ENCODE measurements around the gene GALNT14. TPM values are rescaled to one million over a fixed set of nuclear protein-coding genes. Genes with fewer than 3 reads are reported as not detected.

The GALNT14 gene
- total RNA-seq, 3 donors from 2014 or later (not counting 1 experiment from before 2014, with no cell fraction given), result 0.68 TPM; not detected in 2

DNA sequence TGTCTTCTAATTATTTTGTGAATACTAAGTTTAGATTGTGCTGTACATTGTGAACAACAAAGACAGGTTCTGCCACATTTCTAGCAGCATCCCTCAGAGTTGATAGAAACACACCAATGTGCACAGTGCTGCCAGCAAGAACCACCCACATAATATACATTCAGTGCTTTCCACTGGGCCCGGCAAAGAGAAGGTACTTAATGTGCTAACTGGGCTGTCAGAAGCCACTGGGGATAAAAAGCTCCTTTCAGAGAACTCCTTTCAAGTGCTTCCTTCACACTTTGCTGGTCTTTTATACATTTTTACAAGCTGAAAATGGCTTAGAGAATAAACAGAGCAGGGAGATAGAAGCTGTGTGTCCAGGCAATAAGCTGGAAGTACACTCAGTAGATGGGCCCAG, 273.0 kb downstream of the GALNT14 start:
- H3K4me3 ChIP-seq (ENCODE audit: low read length), result no peak overlapping the region
- no peaks in the 10 kb centered on the region for H3K9me3 Mint-ChIP-seq
- peaks cover 0 to 4% of the 10 kb centered on the region in 2 donors for H3K4me1 Mint-ChIP-seq
- TF ChIP-seq, protein P1, sequence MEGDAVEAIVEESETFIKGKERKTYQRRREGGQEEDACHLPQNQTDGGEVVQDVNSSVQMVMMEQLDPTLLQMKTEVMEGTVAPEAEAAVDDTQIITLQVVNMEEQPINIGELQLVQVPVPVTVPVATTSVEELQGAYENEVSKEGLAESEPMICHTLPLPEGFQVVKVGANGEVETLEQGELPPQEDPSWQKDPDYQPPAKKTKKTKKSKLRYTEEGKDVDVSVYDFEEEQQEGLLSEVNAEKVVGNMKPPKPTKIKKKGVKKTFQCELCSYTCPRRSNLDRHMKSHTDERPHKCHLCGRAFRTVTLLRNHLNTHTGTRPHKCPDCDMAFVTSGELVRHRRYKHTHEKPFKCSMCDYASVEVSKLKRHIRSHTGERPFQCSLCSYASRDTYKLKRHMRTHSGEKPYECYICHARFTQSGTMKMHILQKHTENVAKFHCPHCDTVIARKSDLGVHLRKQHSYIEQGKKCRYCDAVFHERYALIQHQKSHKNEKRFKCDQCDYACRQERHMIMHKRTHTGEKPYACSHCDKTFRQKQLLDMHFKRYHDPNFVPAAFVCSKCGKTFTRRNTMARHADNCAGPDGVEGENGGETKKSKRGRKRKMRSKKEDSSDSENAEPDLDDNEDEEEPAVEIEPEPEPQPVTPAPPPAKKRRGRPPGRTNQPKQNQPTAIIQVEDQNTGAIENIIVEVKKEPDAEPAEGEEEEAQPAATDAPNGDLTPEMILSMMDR (IDR thresholded peaks at IDR 0.05), result no peak
- no peak overlapping the region for H3K27ac Mint-ChIP-seq
- 83% methylated on average over 1 of the region's 1 CpG for WGBS (ENCODE audit: insufficient coverage)
- no peaks in the 10 kb centered on the region for H3K9me3 ChIP-seq (ENCODE audit: control insufficient read depth, insufficient read depth, low read length)
- H3K4me3 Mint-ChIP-seq, result no peak overlapping the region
- DNase-seq, result no peak
- H3K4me1 ChIP-seq (ENCODE audit: control insufficient read depth, insufficient read depth, low read length), result no peaks in the 10 kb centered on the region
- ATAC-seq, result no peak
- H3K27me3 Mint-ChIP-seq (ENCODE audit: low read depth in 2 of 2), result no peaks in the 10 kb centered on the region
- no peaks in the 10 kb centered on the region for H3K36me3 Mint-ChIP-seq
- no peak overlapping the region for H3K27ac ChIP-seq (ENCODE audit: low read length)
- intact Hi-C loops (cut with micrococcal nuclease), result loop anchor here (10.0 kb wide), 1 partner anchor 470 kb away; no protein-coding TSS in a partner anchor
- no peaks in the 10 kb centered on the region for H3K36me3 ChIP-seq (ENCODE audit: control insufficient read depth, insufficient read depth, low read length)
- no peaks in the 10 kb centered on the region for H3K27me3 ChIP-seq (ENCODE audit: control insufficient read depth, insufficient read depth, low read length)

DNA sequence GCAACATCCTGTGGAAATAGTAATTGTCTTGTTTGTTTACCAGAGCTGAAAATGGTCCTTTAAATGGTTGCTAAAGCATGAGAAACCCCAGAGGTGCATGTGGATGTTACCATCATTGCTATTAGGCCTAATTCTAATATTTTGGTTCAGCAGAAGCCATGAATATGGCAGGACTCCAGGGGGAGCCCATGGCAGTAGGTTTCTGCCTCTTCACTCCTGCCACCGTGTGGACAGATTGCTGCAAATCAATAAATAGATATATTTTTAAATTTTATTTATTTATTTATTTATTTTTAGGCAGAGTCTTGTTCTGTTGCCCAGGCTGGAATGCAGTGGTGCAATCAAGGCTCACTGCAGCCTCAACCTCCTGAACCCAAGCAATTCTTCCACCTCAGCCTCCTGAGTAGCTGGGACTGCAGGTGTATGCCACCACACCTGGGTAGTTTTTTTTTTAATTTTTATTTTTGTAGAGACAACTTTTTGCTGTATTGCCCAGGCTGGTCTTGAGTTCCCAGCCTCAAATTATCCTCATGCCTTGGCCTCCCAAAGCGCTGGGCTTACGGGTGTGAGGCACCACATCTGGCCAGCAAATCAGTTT, 276.1 kb downstream of the GALNT14 start:
- peaks cover 0 to 3% of the 10 kb centered on the region in 2 donors for H3K4me1 Mint-ChIP-seq
- H3K9me3 ChIP-seq (ENCODE audit: control insufficient read depth, insufficient read depth, low read length), result no peaks in the 10 kb centered on the region
- no peak overlapping the region for H3K4me3 ChIP-seq (ENCODE audit: low read length)
- no peaks in the 10 kb centered on the region for H3K9me3 Mint-ChIP-seq
- no peaks in the 10 kb centered on the region for H3K36me3 ChIP-seq (ENCODE audit: control insufficient read depth, insufficient read depth, low read length)
- TF ChIP-seq, protein P1 (IDR thresholded peaks at IDR 0.05), result peak; percentile 50
- no peaks in the 10 kb centered on the region for H3K4me1 ChIP-seq (ENCODE audit: control insufficient read depth, insufficient read depth, low read length)
- DNase-seq (peak in 1 of 2 donors; percentile 69), ATAC-seq (peak; percentile 42 to 61 (median 47))
- H3K27me3 Mint-ChIP-seq (ENCODE audit: low read depth in 2 of 2), result peaks cover 0 to 7% of the 10 kb centered on the region in 2 donors
- WGBS (ENCODE audit: insufficient coverage), result 83% methylated on average over 2 of the region's 3 CpGs
- H3K36me3 Mint-ChIP-seq, result no peaks in the 10 kb centered on the region
- no peak overlapping the region for H3K27ac Mint-ChIP-seq
- no peak overlapping the region for H3K27ac ChIP-seq (ENCODE audit: low read length)
- H3K27me3 ChIP-seq (ENCODE audit: control insufficient read depth, insufficient read depth, low read length), result no peaks in the 10 kb centered on the region
- no peak overlapping the region for H3K4me3 Mint-ChIP-seq
- intact Hi-C loops (cut with micrococcal nuclease), result loop anchor here (1.0 to 10.0 kb wide), 2 partner anchors 148 to 473 kb away; no protein-coding TSS in a partner anchor

DNA sequence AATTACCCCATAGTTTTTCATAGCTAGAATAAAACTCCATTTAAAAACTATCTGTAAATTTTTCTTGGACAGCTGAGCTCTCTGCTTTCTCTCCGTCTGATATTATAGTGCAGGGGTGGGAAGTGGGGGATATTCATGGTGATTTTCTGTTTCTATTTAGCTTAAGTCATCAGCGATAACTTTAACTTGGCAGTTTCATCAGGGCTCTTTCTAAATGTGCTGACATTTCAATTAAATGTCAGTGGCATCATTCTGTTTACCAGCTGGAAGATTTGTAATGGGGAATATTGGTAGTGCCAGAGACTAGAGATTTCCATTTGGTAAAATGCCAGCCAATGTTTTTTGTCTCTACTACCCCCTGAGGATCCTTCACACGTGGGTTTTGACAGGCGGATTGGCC, 277.5 kb downstream of the GALNT14 start:
- Histone ChIP-seq H3K36me3 (ENCODE audit: control insufficient read depth, insufficient read depth, low read length) (no peaks in the 10 kb centered on the region), H3K27ac (ENCODE audit: low read length) (no peak overlapping the region), H3K4me3 (ENCODE audit: low read length) (no peak overlapping the region), H3K27me3 (ENCODE audit: control insufficient read depth, insufficient read depth, low read length) (no peaks in the 10 kb centered on the region), H3K4me1 (ENCODE audit: control insufficient read depth, insufficient read depth, low read length) (no peaks in the 10 kb centered on the region), H3K9me3 (ENCODE audit: control insufficient read depth, insufficient read depth, low read length) (no peaks in the 10 kb centered on the region)
- ATAC-seq (no peak), DNase-seq (no peak)
- TF ChIP-seq, protein P1 (IDR thresholded peaks at IDR 0.05), result no peak
- Mint-ChIP-seq H3K27ac (no peak overlapping the region), H3K4me1 (no peaks in the 10 kb centered on the region), H3K9me3 (no peaks in the 10 kb centered on the region), H3K36me3 (no peaks in the 10 kb centered on the region), H3K27me3 (ENCODE audit: low read depth in 2 of 2) (peaks cover 0 to 16% of the 10 kb centered on the region in 2 donors), H3K4me3 (no peak overlapping the region)
- intact Hi-C loops (cut with micrococcal nuclease), result loop anchor here (10.0 kb wide), 1 partner anchor 474 kb away; no protein-coding TSS in a partner anchor
- WGBS (ENCODE audit: insufficient coverage), result 82% methylated on average over 4 of the region's 4 CpGs

Other genes with a start within 250 kb of the GALNT14 start
- under 1 TPM in 2 of 3 donors, not detected in 1; 0.33 to 0.43 TPM for gene CAPN14, start 79.1 kb upstream of the GALNT14 start, total RNA-seq
- 1 to 10 TPM; 5.6 to 7.8 (median 7.2) TPM for gene EHD3, start 95.7 kb upstream of the GALNT14 start, total RNA-seq